NCI-H146 (cell line): ENCODE data around the gene UBQLN3.

Source experiments
- DNase-seq: peaks from one replicate; lab custom pipeline; 2025; lab: John Stamatoyannopoulos, UW

The UBQLN3 gene

GRCh38 chr11:5505363-5506048 is 4.3 kb downstream of the UBQLN3 start:
- DNase-seq = no peak

- DNase-seq = no peak
Observed at GRCh38 chr11:5504403-5504921, 5.3 kb downstream of the UBQLN3 start.

- no peak for DNase-seq
Observed at GRCh38 chr11:5500393-5500801, 9.4 kb downstream of the UBQLN3 start.

GRCh38 chr11:5499671-5500070 is 10.1 kb downstream of the UBQLN3 start:
- DNase-seq = no peak

GRCh38 chr11:5489576-5490357 is 20.0 kb downstream of the UBQLN3 start:
- no peak for DNase-seq

- DNase-seq = no peak
Observed at GRCh38 chr11:5488798-5489399, 20.9 kb downstream of the UBQLN3 start.

GRCh38 chr11:5488385-5488784 is 21.4 kb downstream of the UBQLN3 start, which contains the start of gene OR52D1:
OR52D1 (plus strand) TSS chr11:5488685; CDS start chr11:5488707, 22 bp downstream.
- DNase-seq = no peak

- no peak for DNase-seq
Observed at GRCh38 chr11:5486421-5486820, 23.3 kb downstream of the UBQLN3 start.

- no peak for DNase-seq
Observed at GRCh38 chr11:5486003-5486402, 23.8 kb downstream of the UBQLN3 start.

- DNase-seq = peak; percentile 31
Observed at GRCh38 chr11:5476186-5476819, 33.5 kb downstream of the UBQLN3 start.

GRCh38 chr11:5473921-5474320 is 35.8 kb downstream of the UBQLN3 start:
- DNase-seq = no peak

GRCh38 chr11:5467527-5467926 is 42.2 kb downstream of the UBQLN3 start:
- no peak for DNase-seq

GRCh38 chr11:5460983-5461621 is 48.7 kb downstream of the UBQLN3 start:
- no peak for DNase-seq
